Stimulated activated CD8-positive, alpha-beta memory T cell treated with anti-CD3 and anti-CD28 coated beads, Interleukin-4, amount 100 ng/mL, for 48 hours (primary cell): ENCODE results near the gene SAYSD1.

Source experiments
- DNase-seq: peaks from one replicate; pipeline ENCODE4 v3.0.0-alpha.2; 2020

SAYSD1 gene

GRCh38 chr6:39107641-39108040, 7.3 kb downstream of the SAYSD1 start:
- no peak for DNase-seq

GRCh38 chr6:39107034-39107433, 8.0 kb downstream of the SAYSD1 start:
- no peak for DNase-seq

DNA sequence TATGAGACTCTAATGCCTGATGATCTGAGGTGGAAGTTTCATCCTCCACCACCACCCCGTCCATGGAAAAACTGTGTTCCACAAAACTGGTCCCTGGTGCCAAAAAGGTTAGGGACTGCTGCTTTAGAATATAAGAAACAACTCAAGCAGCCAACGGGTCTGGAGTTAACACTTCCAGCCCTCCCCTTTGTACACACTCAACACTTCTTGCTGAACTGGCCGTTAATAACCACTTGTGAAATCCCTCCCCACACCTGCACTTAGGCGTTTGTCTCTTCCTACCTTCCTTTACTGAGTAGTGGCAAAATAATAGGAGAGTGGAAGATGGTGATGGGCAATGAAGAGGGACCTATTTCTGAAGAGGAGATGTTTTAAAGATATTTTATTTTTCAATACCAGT, 10.5 kb downstream of the SAYSD1 start:
- DNase-seq, result no peak

DNA sequence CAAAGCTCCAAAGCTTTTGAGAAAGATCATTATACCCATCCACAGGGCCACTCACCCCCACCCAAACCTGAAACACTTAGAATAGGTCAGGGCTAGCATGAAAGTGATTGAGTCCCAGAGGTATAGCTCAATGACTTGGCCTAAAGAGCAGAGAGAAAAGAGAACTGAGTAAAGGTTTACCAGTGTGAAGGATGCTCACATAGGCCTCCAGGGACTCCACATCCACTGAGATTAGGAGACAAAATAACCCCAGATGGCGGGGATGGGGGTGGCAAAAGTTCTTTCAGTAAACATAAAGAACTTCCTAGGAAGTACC, 12.2 kb downstream of the SAYSD1 start:
- DNase-seq, result no peak

DNA sequence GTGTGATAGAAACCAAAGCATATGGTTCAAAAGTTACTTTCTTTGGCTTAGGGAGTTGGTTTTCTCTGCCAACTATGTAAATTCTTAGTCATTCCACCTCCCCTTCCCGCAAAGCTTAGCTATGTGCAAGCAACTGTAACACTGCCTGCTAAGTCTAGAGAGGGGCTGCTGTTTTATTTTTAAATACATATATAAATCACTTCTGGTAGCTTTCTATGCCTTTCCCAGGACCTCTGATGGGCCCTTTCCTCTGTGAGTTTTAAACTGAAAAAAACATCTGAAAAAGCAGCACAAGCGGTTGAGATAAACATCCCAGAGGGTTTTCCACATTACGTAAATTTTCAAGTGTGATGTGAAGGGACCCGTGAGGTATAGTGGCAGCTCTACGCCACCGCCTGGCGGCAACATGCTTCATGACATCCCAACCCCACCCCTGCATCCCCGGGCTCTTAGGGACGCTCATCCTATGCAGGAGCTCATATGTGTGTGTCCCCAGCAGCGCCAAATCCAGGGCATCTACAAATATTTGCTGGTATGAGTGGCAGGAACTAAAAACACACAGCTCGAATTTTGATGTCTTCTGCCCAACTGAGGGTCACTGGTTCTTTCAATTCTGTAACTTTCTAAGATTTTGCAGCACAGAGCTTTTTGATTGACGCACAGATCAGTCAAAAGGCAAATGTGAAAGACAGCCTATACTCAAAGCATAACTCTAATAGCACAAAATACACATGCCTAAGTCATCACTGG, 12.7 kb downstream of the SAYSD1 start:
- DNase-seq, result no peak

DNA sequence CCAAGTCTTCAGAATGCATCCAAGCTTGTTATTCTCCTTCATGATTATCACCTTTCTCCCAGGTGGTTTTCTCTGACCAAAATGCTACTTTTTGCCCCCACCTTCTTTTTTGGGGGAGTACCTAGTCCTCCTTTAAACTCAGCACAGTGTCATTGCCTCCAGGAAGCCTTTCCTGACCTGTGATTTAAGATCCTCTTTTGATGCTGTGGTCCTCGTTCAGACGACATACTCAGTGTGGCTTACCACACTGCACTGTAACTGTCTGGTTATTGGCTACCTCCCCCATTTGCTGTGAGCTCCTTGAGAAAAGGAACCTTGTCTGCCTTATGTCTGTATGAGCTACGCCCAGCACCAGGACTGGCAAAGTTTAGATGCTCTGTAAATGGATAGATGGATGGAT, 14.6 kb downstream of the SAYSD1 start:
- no peak for DNase-seq

DNA sequence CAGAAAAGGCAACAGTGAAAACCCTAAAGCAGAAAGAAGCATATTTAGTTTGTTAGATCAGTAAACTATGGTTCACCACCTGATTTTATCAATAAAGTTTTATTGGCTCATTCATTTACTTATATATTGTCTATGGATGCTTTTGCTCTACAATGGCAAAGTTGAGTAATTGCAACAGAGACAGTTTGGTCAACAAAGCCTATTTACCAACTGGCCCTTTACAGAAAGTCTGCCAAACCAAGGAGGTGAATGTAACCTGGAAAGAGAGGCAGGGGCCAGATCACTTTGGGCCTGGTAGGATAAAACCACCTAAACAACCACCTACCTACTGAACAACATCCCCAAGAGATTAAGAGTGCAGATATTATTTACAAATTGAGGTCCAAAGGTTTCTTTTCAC, 19.4 kb downstream of the SAYSD1 start:
- no peak for DNase-seq

- no peak for DNase-seq
Measured at GRCh38 chr6:39093149-39093708, 21.8 kb downstream of the SAYSD1 start.

DNA sequence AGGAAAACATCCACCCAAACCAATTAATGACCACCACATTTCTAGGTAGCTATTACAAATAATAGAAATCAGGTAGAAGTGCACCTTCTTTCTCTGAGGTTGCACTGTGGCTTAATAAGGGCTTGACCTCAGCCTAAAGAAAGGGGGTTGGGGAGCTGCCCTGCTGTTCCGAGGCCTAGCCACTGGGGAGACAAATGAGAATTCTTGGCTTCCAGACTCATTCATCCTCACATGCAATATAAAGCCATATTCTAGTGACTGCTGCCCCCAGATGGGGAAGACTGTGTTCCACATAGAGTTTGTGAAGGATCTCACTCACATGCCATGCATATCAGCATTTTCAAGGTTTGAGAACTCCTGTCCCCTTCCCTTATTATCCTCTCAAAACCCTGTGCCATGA, 22.9 kb downstream of the SAYSD1 start:
- no peak for DNase-seq

DNA sequence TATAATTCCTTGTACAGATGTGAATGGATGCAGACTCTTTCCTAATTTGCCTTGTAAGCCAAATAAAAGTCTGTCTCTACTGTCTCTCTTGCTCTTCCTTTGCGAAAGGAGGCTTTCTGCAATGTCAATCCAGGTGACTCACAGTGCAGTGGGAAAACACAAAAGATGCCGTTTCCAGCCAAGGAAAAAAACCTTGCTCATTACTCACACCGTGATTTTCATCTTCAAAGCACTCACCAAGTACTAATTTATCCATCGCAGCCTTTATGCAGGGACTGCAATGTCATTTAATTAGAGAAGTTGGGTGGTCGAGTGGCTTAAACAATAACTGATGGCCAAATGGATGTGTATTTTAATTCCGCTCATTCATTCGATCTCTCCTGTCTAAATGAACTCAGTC, 23.8 kb downstream of the SAYSD1 start:
- no peak for DNase-seq

GRCh38 chr6:39090036-39090435, 24.9 kb downstream of the SAYSD1 start:
- DNase-seq, result no peak

DNA sequence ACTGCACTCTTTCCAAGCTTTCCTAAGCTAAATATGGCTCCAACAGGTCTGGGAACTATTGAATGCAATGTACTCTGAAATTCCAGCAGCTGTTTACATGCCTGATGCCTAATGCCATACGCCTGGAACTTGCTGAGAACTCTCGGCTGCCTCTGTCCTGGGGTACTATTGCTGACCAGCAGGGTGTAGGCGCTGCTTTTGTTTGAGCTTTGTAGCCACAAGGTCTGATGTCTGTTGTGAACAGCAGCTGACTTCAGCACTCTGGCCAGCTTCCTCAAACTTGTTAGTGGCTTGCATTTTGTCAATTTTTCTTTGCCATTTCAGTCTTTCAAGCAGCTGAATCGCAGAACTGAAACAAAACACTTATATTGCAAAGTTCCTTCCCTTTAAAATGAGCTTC, 26.7 kb downstream of the SAYSD1 start:
- no peak for DNase-seq

GRCh38 chr6:39087197-39087596, 27.8 kb downstream of the SAYSD1 start:
- DNase-seq, result no peak

- no peak for DNase-seq
Measured at GRCh38 chr6:39086711-39087110, 28.3 kb downstream of the SAYSD1 start.

DNA sequence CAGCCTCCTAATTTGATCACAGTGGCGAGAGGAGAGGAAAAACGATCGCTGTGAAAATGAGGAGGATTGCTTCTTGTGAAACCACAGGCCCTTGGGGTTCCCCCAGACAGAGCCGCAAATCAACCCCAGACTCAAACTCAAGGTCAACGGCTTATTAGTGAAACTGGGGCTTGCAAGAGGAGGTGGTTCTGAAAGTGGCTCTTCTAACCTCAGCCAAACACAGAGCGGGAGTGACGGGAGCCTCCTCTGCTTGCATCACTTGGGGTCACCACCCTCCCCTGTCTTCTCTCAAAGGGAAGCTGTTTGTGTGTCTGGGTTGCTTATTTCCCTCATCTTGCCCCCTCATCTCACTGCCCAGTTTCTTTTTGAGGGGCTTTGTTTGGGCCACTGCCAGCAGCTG, 28.7 kb downstream of the SAYSD1 start:
- DNase-seq, result peak; percentile 60

- DNase-seq, result no peak
Measured at GRCh38 chr6:39085129-39085797, 29.7 kb downstream of the SAYSD1 start.

GRCh38 chr6:39084506-39084905, 30.5 kb downstream of the SAYSD1 start:
- DNase-seq, result no peak

GRCh38 chr6:39083231-39083634, 31.8 kb downstream of the SAYSD1 start:
- DNase-seq, result peak; percentile 37

- DNase-seq, result no peak
Measured at GRCh38 chr6:39082310-39082709, 32.7 kb downstream of the SAYSD1 start.

DNA sequence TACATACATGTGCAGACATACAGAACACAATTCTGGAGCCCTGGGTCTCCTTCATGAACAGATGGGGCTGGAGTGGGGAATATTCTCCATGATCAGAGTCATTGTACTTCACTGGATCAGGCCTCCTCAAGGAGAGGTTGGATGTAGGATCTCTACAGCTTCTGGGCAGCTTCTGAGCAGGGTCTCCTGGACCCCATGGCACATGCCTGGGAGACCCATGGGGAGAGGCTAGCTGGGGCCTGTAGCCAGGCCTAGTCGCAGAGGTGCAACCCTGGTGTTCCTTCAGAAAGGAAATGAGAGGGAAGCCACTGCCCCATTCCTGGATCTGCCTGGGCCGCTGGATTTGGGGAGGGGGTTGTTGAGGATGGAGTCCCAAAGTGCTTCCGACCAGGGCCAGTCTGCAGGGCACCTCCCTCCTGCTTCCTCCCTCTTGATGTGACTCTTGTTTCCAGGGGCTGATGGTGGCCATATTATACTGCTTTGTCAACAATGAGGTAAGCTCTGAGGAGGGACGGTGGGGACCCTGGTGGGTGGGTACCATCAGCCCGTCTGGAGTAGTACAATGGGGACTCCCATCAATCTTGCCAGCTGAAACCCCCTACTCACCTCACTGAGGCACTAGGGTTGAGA, 34.6 kb downstream of the SAYSD1 start:
- no peak for DNase-seq

DNA sequence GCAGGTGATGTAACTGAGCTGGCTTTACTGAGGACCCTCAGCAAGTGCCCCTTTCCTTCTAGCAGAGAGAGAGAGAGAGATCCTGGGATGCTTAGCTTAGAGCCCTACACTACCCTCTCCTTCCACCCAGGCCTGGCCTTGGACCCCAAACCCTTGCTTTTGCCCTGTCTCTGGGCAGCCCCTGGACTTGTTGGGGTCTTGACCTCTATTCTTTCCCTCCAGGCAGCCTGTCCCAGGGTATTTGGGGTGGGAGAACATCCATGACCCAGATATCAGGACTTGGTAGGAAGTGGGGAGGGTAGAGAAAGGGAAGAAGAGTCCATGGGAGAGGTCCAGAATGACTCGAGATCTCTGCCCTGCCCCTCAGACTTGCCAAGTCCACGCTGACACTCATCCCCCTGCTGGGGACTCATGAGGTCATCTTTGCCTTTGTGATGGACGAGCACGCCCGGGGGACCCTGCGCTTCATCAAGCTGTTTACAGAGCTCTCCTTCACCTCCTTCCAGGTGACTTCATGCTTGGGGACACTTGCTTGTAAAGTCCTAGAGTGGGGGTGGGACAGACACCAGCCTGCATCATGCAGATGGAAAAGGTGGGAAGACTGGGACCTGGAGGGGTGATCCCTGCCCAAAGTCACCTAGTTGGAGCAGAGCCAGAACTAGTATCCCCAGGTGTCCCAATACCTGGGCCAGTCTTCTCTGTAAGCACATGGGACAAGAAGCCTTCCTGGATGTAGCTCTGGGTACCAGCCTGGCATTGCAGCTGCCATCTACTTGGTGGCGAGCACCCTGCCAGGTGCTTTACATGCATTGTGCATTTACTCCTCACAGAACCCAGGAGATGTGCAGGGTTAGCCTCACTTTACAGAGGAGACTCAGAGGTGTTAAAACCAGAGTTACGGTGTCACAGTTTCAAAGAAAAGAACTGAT, 35.5 kb downstream of the SAYSD1 start:
- DNase-seq, result no peak

GRCh38 chr6:39078695-39079094, 36.3 kb downstream of the SAYSD1 start:
- DNase-seq, result no peak
